RWPE2 (cell line): Measurements from ENCODE around the gene CITED4.

Source experiments
- ATAC-seq: fragments of 200-7000 bp; cut with Tn5 transposase; 3 replicates; pipeline ENCODE4 v1.9.1; 2021; ENCODE audit warnings: low read depth
- DNase-seq: peaks from one replicate; pipeline ENCODE4 v3.0.0-alpha.2; 2020; ENCODE audit warnings: low spot score
- H3K27ac ChIP-seq: fragments of 450-650 bp; 2 replicates; pipeline ENCODE4 v1.5.1; 2017; ENCODE audit warnings: mild to moderate bottlenecking; ENCODE audit not compliant: poor library complexity, severe bottlenecking
- H3K27me3 ChIP-seq: fragments of 250-450 bp; sonication (Bioruptor Pico); 2 replicates; pipeline ENCODE4 v1.5.1; 2021; ENCODE audit warnings: mild to moderate bottlenecking, moderate library complexity; ENCODE audit not compliant: insufficient read depth, poor library complexity, severe bottlenecking
- H3K36me3 ChIP-seq: fragments of 250-450 bp; sonication (Bioruptor Pico); 2 replicates; pipeline ENCODE4 v1.5.1; 2020; ENCODE audit warnings: low read depth, mild to moderate bottlenecking, moderate library complexity
- H3K4me1 ChIP-seq: fragments of 250-450 bp; sonication (Bioruptor Pico); 2 replicates; pipeline ENCODE4 v1.5.1; 2021; ENCODE audit warnings: mild to moderate bottlenecking, moderate library complexity; ENCODE audit not compliant: insufficient read depth, poor library complexity, severe bottlenecking
- H3K4me3 ChIP-seq: fragments of 250-450 bp; sonication (Bioruptor Pico); 2 replicates; pipeline ENCODE4 v1.5.1; 2021; ENCODE audit warnings: mild to moderate bottlenecking, moderate library complexity; ENCODE audit not compliant: severe bottlenecking
- H3K9me3 ChIP-seq: fragments of 250-450 bp; sonication (Bioruptor Pico); 2 replicates; pipeline ENCODE4 v1.5.1; 2021; ENCODE audit warnings: mild to moderate bottlenecking, moderate library complexity; ENCODE audit not compliant: severe bottlenecking
- TF ChIP-seq, protein P1 (sequence below): fragments of 450-650 bp; IDR thresholded peaks from one replicate; pipeline ENCODE4 v1.5.1; 2017; ENCODE audit warnings: mild to moderate bottlenecking, moderate library complexity; ENCODE audit not compliant: poor library complexity, severe bottlenecking

The CITED4 gene, protein sequence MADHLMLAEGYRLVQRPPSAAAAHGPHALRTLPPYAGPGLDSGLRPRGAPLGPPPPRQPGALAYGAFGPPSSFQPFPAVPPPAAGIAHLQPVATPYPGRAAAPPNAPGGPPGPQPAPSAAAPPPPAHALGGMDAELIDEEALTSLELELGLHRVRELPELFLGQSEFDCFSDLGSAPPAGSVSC

DNA sequence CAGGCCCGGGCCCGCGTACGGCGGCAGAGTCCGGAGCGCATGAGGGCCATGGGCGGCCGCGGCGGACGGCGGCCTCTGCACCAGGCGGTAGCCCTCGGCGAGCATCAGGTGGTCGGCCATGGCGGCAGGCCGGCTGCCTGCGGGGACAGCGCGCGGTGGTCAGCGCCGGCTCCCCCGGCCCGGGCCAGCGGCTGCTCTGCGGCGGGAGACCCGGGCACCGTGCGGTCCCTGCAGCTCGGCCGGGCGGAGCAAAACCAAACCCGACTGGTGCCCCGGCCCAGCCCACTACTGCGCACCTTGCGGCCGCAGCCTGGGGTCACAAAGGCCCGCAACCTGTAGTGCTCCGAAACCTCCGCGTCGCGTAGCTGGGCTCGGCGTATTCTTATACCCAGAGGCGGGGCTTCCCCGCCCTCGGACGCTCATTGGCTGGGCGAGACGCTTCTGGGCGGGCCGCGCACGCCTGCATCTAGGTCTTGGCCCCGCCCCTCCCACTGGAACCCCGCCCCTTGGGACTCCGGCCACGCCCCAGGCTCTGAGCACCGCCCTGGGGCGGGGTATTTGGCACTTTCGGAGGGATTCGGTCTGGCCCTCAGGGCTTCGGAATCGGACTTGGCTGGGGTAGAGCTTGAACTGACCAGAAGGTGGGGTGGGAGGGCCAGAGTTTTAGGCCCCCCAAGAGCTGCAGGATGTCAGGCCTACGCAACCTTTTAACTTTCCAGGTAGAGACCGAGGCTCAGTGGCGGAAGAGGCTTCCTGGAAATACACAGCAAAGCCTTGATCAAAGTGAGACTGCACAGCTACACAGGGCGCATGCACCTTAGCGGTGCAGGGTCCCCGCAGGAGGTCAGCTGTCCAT lies at the start of gene CITED4:
Gene CITED4 (minus strand): TSS at position 356 of the 856 bp plus-strand sequence. CDS start 236 bp downstream, at position 120.
- H3K36me3 ChIP-seq, result no peaks in the 10 kb centered on the region
- H3K27me3 ChIP-seq, result no peaks in the 10 kb centered on the region
- H3K9me3 ChIP-seq, result no peaks in the 10 kb centered on the region
- TF ChIP-seq, protein P1, sequence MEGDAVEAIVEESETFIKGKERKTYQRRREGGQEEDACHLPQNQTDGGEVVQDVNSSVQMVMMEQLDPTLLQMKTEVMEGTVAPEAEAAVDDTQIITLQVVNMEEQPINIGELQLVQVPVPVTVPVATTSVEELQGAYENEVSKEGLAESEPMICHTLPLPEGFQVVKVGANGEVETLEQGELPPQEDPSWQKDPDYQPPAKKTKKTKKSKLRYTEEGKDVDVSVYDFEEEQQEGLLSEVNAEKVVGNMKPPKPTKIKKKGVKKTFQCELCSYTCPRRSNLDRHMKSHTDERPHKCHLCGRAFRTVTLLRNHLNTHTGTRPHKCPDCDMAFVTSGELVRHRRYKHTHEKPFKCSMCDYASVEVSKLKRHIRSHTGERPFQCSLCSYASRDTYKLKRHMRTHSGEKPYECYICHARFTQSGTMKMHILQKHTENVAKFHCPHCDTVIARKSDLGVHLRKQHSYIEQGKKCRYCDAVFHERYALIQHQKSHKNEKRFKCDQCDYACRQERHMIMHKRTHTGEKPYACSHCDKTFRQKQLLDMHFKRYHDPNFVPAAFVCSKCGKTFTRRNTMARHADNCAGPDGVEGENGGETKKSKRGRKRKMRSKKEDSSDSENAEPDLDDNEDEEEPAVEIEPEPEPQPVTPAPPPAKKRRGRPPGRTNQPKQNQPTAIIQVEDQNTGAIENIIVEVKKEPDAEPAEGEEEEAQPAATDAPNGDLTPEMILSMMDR, result peak; percentile 87
- DNase-seq (peak; percentile 91), ATAC-seq (peak; percentile 88)
- peak within 1 kb of the TSS; percentile 98 for H3K27ac ChIP-seq
- peak within 1 kb of the TSS; percentile 85 for H3K4me3 ChIP-seq
- peaks cover 15% of the 10 kb centered on the region for H3K4me1 ChIP-seq

DNA sequence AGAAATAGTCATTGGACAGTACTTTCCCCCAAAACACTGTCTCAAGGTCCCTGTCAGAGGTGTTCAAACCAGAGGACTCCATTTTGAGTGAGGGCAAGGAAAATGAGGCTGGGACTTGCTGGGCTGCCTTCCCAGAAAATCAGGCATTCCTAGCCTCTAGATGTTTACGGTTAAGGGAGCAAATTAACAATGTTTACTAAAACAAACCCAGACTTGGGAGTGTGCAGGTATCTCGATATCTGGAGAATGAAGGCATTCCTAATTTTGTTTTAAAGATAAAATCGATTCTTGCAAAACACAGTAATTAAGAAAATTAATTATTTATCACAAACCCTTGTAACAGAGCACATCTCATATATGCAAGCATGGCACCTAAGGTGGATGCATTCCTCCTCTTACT lies 48.9 kb upstream of the CITED4 start:
- no peak overlapping the region for H3K27ac ChIP-seq
- no peaks in the 10 kb centered on the region for H3K36me3 ChIP-seq
- no peaks in the 10 kb centered on the region for H3K9me3 ChIP-seq
- H3K4me1 ChIP-seq, result peaks cover 6% of the 10 kb centered on the region
- ATAC-seq, result no peak
- H3K4me3 ChIP-seq, result no peak overlapping the region
- H3K27me3 ChIP-seq, result no peaks in the 10 kb centered on the region
- no peak for DNase-seq
- TF ChIP-seq, protein P1, result no peak

DNA sequence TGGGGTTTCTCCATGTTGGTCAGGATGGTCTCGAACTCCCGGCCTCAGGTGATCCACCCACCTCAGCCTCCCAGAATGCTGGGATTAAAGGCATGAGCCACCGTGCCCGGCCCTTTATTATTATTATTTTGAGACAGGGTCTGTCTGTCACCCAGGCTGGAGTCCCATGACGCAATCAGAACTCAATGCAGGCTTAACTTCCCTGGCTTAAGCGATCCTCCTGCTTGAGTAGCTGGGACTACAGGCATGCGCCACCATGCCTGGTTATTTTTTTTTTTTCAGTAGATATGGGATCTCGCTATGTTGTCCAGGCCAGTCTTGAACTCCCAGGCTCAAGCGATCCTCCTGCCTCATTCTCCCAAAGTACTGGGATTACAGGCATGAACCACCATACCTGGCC lies 47.1 kb upstream of the CITED4 start:
- DNase-seq (no peak), ATAC-seq (no peak)
- Histone ChIP-seq H3K4me3 (no peak overlapping the region), H3K4me1 (peaks cover 6% of the 10 kb centered on the region), H3K27ac (no peak overlapping the region), H3K9me3 (no peaks in the 10 kb centered on the region), H3K36me3 (no peaks in the 10 kb centered on the region), H3K27me3 (no peaks in the 10 kb centered on the region)
- TF ChIP-seq, protein P1, result no peak

DNA sequence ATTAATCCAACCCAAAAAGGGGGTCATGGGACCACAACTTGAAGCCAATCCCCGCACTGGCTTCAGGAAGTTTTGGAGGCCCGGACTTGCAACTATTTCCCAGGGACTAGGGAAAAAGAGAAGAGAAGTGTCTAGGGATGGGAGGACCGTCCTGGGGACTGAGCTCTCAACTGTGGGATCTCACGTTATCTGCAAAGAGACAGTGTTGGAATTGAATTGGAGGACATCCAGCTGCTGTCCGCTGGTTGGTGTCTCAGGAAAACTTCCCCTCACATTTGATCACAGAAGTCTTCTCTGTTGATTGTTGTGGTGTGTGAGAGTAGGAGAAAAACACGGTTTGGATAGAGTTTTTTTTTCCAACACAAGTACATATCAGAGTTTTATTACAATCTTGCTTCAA lies 46.2 kb upstream of the CITED4 start:
- H3K36me3 ChIP-seq, result no peaks in the 10 kb centered on the region
- no peak overlapping the region for H3K27ac ChIP-seq
- H3K4me3 ChIP-seq, result no peak overlapping the region
- DNase-seq, result no peak
- TF ChIP-seq, protein P1, result no peak
- no peaks in the 10 kb centered on the region for H3K27me3 ChIP-seq
- H3K4me1 ChIP-seq, result peaks cover 6% of the 10 kb centered on the region
- ATAC-seq, result no peak
- H3K9me3 ChIP-seq, result no peaks in the 10 kb centered on the region
